ENCODE data around the gene IFNGR1.

Gene IFNGR1

DNA sequence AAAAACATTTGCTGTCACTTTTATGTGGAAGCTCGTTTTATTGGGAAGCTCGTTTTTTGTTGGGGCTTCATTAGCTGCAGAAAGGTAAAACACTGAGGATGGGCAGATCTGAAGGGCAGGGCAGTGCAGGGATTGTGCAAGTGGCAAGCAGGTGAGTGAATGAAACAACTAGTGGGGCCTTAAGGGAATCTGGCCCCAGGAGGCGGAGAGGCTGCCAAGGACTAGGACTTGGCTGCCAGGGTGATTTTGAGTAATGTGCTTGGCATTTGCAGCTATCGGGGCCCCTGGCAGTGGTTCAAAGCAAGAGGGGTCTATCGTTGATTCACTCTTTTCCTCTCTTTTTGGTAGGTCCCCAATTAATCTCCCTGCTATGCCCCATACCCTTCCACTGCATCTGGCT is 57.2 kb downstream of the IFNGR1 start:
- in situ Hi-C loops (cut with MboI; ENCODE audit: low pct_unique_long_range_greater_than_20kb, low sequenced_read_pairs, unreplicated experiment): loop anchor here (5.0 kb wide), 1 partner anchor 60 kb away; no protein-coding TSS in a partner anchor
- DNase-seq (ENCODE audit: low spot score): no peak
- TF ChIP-seq CTCF (IDR thresholded peaks at IDR 0.05; ENCODE audit: extremely low read depth, insufficient read depth, missing control alignments): no peak

- DNase-seq (ENCODE audit: low spot score): no peak
- no peak for TF ChIP-seq CTCF (IDR thresholded peaks at IDR 0.05; ENCODE audit: extremely low read depth, insufficient read depth, missing control alignments)
- in situ Hi-C loops (cut with MboI; ENCODE audit: low pct_unique_long_range_greater_than_20kb, low sequenced_read_pairs, unreplicated experiment): loop anchor here (5.0 kb wide), 1 partner anchor 58 kb away; no protein-coding TSS in a partner anchor
Measured at GRCh38 chr6:137160763-137161162, 58.4 kb downstream of the IFNGR1 start.

GRCh38 chr6:137159912-137160311 is 59.3 kb downstream of the IFNGR1 start:
- in situ Hi-C loops (cut with MboI; ENCODE audit: low pct_unique_long_range_greater_than_20kb, low sequenced_read_pairs, unreplicated experiment): loop anchor here (5.0 kb wide), 1 partner anchor 58 kb away; no protein-coding TSS in a partner anchor

DNA sequence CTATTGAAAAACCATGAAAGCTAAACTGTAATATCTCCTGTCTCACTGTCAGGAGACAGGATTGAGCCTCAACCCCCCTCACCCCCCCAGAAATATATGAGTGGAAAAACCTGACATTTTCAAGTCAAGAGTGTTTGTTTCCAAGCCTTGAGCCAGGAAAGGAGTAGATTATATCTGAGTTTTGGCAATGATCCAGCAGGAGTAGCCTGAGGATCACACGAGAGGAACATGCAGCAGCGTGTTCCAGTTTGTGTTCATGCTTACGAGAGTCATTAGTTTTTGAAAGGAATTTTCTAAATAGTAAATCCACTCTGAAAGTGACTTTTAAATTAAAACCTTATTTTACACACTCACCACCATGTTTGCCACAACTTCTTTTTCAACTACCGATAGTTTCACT is 61.6 kb downstream of the IFNGR1 start:
- in situ Hi-C loops (cut with MboI; ENCODE audit: low pct_unique_long_range_greater_than_20kb, low sequenced_read_pairs, unreplicated experiment): no loop called here
- no peak for TF ChIP-seq CTCF (IDR thresholded peaks at IDR 0.05; ENCODE audit: extremely low read depth, insufficient read depth, missing control alignments)
- no peak for DNase-seq (ENCODE audit: low spot score)

More at GRCh38 chr6:137159912-137160311, 59.3 kb downstream of the IFNGR1 start:
- TF ChIP-seq CTCF (IDR thresholded peaks at IDR 0.05; ENCODE audit: extremely low read depth, insufficient read depth, missing control alignments): no peak
- DNase-seq (ENCODE audit: low spot score): no peak

DNA sequence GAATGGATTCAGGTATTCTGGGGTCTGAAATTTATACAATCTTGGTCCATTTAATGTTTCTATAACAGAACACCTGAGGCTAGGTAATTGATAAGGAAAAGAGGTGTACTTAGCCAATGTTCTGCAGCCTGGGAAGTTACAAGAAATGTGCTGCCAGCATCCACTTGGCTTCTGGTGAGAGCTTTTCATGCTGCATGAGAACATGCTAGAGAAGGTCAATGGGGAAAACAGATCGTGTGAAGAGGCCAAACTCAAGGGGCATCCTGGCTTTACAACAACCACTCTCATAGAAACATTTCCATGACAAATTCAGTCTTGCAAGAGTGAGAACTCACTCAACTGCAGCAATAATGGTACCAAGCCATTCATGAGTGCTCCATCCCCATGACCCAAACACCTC is 62.5 kb downstream of the IFNGR1 start:
- no peak for DNase-seq (ENCODE audit: low spot score)
- in situ Hi-C loops (cut with MboI; ENCODE audit: low pct_unique_long_range_greater_than_20kb, low sequenced_read_pairs, unreplicated experiment): no loop called here
- no peak for TF ChIP-seq CTCF (IDR thresholded peaks at IDR 0.05; ENCODE audit: extremely low read depth, insufficient read depth, missing control alignments)

- DNase-seq (ENCODE audit: low spot score): peak; percentile 35
- TF ChIP-seq CTCF (IDR thresholded peaks at IDR 0.05; ENCODE audit: extremely low read depth, insufficient read depth, missing control alignments): peak; percentile 25
- in situ Hi-C loops (cut with MboI; ENCODE audit: low pct_unique_long_range_greater_than_20kb, low sequenced_read_pairs, unreplicated experiment): no loop called here
Measured at GRCh38 chr6:137155830-137156229, 63.4 kb downstream of the IFNGR1 start.

GRCh38 chr6:137150072-137150471 is 69.1 kb downstream of the IFNGR1 start:
- DNase-seq (ENCODE audit: low spot score): no peak
- in situ Hi-C loops (cut with MboI; ENCODE audit: low pct_unique_long_range_greater_than_20kb, low sequenced_read_pairs, unreplicated experiment): no loop called here
- TF ChIP-seq CTCF (IDR thresholded peaks at IDR 0.05; ENCODE audit: extremely low read depth, insufficient read depth, missing control alignments): no peak
